HPDE6-E6E7 (cell line): ENCODE results near the gene FXN.
"Not testable (repeated sequence)": the region's sequence is repeated elsewhere in the genome, so short reads cannot be mapped to it uniquely, and the experiment has no call there.

Experiments used
- DNase-seq: peaks from one replicate; pipeline ENCODE4 v3.0.0; 2011; ENCODE audit warnings: missing footprints; ENCODE audit errors: extremely low spot score

FXN gene

DNA sequence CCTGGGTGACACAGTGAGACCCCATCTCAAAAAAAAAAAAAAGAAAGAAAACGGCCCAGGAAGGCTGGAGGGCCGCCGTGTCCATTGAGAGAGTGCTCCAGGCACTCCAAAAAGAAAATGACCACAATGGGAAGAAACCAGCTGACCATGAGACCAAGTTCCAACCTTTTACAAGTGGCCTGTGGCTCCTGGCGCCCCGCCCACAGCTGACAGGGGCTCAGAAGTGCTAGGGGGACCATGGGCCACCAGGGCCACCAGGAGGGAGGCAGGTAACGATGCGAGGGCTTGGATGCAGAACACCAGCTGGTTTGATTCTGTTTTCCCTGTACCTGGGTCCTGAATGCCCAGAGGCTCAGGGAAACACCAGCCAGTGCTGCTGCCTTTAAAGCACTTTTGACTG is 34.6 kb downstream of the FXN start:
- no peak for DNase-seq

DNA sequence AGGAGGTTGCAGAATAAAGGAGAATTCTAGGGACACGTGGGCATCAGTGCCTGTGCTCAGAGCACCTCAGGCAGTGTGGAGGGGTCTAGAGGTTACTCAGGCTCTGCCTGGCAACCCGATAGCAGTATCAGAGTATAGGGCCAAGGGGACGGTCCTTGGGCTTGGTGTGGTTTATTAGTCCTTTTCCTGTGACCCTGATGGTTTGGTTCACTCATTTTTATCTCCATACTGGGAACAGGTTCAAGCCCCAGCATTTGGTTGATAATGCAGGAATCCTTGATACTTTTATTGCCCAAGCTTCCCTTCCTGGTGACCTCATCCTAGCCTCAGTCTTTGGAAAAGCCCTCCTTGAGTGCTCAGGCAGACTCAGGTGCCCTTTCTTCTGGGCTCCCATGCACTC is 35.5 kb downstream of the FXN start:
- DNase-seq = no peak

GRCh38 chr9:69073103-69073502 is 37.6 kb downstream of the FXN start:
- no peak for DNase-seq

DNA sequence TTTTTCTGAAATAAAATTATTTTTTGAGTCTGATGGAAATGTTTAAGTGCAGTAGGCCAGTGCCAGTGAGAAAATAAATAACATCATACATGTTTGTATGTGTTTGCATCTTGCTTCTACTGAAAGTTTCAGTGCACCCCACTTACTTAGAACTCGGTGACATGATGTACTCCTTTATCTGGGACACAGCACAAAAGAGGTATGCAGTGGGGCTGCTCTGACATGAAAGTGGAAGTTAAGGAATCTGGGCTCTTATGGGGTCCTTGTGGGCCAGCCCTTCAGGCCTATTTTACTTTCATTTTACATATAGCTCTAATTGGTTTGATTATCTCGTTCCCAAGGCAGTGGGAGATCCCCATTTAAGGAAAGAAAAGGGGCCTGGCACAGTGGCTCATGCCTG is 39.2 kb downstream of the FXN start:
- no peak for DNase-seq

DNA sequence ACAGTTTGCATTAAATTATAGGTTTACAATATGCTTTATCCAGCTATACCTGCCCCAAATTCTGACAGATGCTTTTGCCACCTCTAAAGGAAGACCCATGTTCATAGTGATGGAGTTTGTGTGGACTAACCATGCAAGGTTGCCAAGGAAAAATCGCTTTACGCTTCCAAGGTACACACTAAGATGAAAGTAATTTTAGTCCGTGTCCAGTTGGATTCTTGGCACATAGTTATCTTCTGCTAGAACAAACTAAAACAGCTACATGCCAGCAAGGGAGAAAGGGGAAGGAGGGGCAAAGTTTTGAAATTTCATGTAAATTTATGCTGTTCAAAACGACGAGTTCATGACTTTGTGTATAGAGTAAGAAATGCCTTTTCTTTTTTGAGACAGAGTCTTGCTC is 41.0 kb downstream of the FXN start:
- no peak for DNase-seq

DNA sequence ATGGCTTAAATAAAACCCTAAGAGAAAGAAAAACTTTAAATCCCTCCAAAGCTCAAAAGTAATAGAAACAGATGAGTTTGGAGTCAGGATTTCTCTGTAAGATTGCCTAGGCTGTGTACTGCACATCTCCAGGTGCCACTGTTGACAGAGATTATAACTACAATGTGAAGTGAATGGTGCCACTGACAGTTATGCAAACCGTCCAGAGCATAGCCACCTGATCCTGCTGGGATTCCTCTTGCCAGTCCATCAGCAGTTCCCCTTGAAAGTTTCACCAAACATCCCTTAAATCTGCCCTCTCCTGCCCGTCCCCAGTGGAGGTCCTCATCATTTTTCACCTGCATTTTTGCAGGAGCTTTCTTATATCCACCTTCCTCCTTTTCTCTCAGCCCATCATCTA is 42.5 kb downstream of the FXN start:
- no peak for DNase-seq

- no peak for DNase-seq
Measured at GRCh38 chr9:69078581-69078980, 43.0 kb downstream of the FXN start.

GRCh38 chr9:69079186-69079585 is 43.6 kb downstream of the FXN start:
- no peak for DNase-seq

DNA sequence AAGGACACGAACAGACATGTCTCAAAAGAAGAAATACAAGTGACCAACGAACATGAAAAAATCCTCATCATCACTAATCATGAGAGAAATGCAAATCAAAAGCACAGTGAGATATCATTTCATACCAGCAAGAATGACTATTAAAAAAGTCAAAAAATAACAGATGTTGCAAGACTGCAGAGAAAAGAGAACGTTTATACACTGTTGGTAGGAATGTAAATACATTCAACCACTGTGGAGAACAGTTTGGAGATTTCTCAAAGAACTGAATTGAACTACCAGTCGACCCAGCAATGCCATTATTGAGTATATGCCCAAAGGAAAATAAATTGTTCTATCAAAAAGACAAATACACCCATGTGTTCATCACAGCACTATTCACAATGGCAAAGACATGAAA is 45.7 kb downstream of the FXN start:
- no peak for DNase-seq

DNA sequence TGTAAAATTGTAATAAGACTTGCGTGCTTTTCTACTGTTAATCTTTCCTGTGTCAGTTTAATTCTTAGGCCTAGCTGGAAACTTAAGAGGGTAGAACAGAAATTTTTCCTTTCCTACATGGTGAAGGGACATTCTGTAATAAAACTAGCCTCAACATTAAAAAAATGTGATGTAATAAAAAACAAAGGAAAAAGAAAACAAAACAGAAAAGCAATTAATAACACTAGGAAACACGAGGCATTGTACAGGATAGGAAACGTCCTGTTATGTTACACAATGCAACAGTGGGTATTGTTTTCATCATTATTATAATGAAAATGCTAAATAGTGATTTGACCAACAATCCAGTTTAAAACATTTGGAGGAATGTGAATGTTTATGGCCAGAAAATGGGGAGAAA is 47.8 kb downstream of the FXN start:
- no peak for DNase-seq

GRCh38 chr9:69085569-69086283 is 50.2 kb downstream of the FXN start:
- DNase-seq = no peak

DNA sequence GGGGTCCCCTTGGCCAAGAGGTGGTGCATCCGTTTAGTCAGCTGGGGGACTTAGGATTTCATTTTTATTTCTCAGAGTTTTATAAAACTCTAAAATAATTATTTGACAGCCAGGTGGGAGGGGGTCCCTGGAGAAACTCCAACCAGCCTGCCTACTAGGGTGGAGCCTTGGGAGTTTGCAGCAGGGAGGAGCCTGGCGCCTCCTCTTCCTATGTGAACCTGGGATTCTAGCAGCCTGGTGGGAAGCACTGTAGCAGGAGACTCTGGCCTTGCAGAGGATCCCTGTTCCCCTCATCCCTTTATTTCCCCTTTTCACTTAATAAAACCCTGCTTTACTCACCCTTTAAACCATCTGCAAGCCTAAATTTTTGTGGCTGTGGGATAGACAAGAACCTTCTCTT is 50.8 kb downstream of the FXN start:
- no peak for DNase-seq

- DNase-seq = no peak
Measured at GRCh38 chr9:69086769-69087168, 51.2 kb downstream of the FXN start.

DNA sequence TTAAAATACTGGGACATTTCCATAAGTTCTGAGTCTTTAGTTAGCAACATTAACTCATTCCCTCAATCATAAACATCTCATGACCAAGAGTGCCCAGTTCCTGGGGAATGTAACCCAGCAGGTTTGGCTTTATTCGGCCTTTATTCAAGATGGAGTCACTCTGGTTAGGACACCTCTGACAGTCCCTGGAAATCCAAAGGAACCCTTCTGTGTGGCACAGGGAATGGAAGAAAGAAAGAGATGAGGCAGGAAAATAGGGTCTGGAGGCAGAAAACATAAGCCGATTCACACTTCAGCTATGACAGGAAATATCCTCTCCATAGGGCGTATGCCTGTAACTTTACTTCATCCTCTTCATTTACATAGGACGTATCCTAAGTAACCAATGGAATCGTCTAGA is 53.5 kb downstream of the FXN start:
- DNase-seq = no peak

DNA sequence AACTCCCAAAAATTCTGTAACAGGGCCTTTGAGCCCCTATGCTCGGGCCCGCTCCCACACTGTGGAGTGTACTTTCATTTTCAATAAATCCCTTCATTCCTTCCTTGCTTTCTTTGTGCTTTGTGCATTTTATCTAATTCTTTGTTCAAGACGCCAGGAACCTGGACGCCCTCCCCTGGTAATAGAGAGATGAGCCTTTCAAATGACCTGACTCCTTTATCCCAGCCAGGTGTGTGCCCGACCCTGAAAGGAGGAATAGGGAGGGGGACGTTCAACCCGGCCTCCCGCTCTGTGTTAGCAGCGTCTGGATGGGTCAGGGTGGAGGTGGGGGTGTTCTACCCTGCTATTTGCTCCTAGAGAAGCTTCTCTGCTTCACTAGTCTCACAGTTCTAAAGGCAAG is 53.9 kb downstream of the FXN start:
- no peak for DNase-seq

DNA sequence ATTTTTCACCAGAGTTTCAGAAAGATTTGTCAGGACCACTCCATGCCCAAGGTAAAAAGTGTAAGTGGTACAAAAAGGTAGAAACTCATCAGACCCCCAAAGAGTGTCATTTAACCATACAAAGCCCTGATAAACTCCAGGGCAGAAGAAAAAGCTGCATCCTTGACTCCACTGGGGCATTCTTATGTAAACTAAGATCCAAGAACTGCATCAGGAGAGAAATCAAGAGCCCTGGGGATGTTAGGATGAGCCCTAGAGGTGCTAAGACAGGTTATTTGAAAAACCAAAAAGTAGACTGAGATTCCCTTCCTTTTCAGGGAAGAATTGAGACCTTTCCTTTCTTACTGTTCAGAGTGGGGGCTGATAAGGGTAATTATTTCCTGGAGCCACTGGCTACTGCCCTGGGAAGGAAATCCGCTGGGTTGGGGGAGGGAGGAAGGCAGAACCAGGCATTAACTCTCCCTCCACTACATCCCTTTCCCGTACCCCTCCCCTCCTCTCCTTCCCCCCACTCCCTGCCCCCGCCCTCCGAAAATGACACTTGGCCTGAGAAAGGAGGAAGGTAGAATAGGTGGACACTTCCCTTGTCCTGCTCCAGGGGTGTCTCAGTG is 54.7 kb downstream of the FXN start:
- no peak for DNase-seq

GRCh38 chr9:69090946-69091345 is 55.4 kb downstream of the FXN start:
- DNase-seq = no peak

GRCh38 chr9:69093471-69094103 is 58.0 kb downstream of the FXN start:
- DNase-seq = no peak

DNA sequence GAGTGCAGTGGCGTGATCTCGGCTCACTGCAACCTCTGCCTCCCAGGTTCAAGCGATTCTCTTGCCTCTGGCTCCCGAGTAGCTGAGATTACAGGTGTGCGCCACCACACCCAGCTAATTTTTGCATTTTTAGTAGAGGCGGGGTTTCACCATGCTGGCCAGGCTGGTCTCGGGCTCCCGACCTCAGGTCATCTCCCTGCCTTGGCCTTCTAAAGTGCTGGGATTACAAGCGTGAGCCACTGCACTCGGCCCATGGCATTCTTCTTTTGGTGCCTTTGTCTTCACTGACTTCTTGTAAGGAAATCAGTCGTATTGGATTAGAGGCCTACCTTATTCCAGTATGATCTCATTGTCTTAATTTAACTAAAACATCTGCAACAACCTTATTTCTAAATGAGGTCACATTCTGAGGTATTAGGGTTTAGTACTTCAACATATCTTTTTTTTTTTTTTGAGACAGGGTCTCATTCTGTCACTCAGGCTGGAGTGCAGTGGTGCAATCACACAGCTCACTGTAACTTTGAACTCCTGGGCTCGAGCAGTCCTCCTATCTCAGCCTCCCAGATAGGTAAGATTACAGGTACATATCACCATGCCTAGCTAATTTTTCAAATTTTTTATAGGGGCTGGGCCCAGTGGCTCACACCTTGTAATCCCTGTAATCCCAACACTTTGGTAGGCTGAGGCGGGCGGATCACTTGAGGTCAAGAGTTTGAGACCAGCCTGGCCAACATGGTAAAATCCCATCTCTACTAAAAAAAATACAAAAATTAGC is 59.0 kb downstream of the FXN start:
- not testable (repeated sequence) for DNase-seq

DNA sequence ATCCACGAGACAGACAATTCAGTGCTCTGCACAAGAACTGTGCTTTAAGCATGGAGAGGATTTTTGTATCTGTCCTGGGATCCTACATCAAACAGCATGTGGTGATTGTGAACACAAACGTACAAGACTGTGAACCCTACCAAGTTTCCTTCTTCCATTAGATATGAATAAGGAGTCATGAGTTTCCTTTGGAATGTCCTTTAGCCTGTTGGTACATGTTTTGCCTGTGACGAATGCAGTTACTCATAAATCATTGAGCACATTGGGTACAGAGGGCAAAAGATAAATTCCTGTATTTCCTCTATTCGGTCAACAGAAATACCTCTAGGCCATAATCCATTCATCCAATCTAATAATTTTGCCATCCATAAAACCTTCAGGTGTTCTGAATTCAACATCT is 61.5 kb downstream of the FXN start:
- DNase-seq = peak; percentile 47

GRCh38 chr9:69097923-69098593 is 62.5 kb downstream of the FXN start:
- DNase-seq = no peak
